GM12891 (cell line): ENCODE measurements around the gene EHMT1.

Experiments used
- DNase-seq: peaks from one replicate; pipeline ENCODE4 v3.0.0; 2011; ENCODE audit warnings: low spot score; ENCODE audit not compliant: insufficient read length
- FAIRE-seq: peaks from 2 replicates; lab custom pipeline; 2011; peaks lifted over from hg19 to GRCh38; lab: Jason Lieb, UNC
- PAX5 ChIP-seq: IDR thresholded peaks from 2 replicates; pipeline ENCODE4 v1.6.1; 2011; ENCODE audit warnings: low read length, moderate library complexity, mild to moderate bottlenecking; ENCODE audit not compliant: insufficient read depth, severe bottlenecking
- POLR2A ChIP-seq: IDR thresholded peaks from 2 replicates; pipeline ENCODE4 v1.6.1; 2011; ENCODE audit warnings: low read depth, low read length, control low read depth
- POLR2AphosphoS5 ChIP-seq: IDR thresholded peaks from 2 replicates; pipeline ENCODE4 v1.6.1; 2011; ENCODE audit warnings: low read depth, low read length, control low read depth
- POU2F2 ChIP-seq: IDR thresholded peaks from 2 replicates; pipeline ENCODE4 v1.6.1; 2011; ENCODE audit warnings: low read depth, mild to moderate bottlenecking, control low read depth, low read length, moderate library complexity
- SPI1 ChIP-seq: IDR thresholded peaks from 2 replicates; pipeline ENCODE4 v1.6.1; 2011; ENCODE audit warnings: low read depth, low read length, control low read depth
- TAF1 ChIP-seq: IDR thresholded peaks from 2 replicates; pipeline ENCODE4 v1.6.1; 2011; ENCODE audit warnings: low read depth, low read length, control low read depth

EHMT1 gene

GRCh38 chr9:137581361-137582285 is 37.2 kb upstream of the EHMT1 start:
- no peak for FAIRE-seq
- no peak for DNase-seq
- no peak for TF ChIP-seq SPI1
- TF ChIP-seq POU2F2: no peak
- TF ChIP-seq POLR2AphosphoS5: no peak
- no peak for TF ChIP-seq TAF1
- TF ChIP-seq PAX5: no peak
- no peak for TF ChIP-seq POLR2A

- FAIRE-seq: no peak
- no peak for TF ChIP-seq POLR2AphosphoS5
- TF ChIP-seq TAF1: no peak
- no peak for TF ChIP-seq SPI1
- no peak for TF ChIP-seq POLR2A
- no peak for TF ChIP-seq POU2F2
- no peak for TF ChIP-seq PAX5
- no peak for DNase-seq
Measured at GRCh38 chr9:137582286-137582860, 36.4 kb upstream of the EHMT1 start.

GRCh38 chr9:137583347-137583746 is 35.5 kb upstream of the EHMT1 start:
- TF ChIP-seq POU2F2: no peak
- no peak for TF ChIP-seq POLR2AphosphoS5
- no peak for TF ChIP-seq TAF1
- no peak for TF ChIP-seq SPI1
- TF ChIP-seq POLR2A: no peak
- FAIRE-seq (no peak), DNase-seq (no peak)

GRCh38 chr9:137583957-137584356 is 34.8 kb upstream of the EHMT1 start:
- no peak for FAIRE-seq
- TF ChIP-seq POLR2A: no peak
- TF ChIP-seq POLR2AphosphoS5: no peak
- TF ChIP-seq TAF1: no peak
- TF ChIP-seq PAX5: no peak
- TF ChIP-seq SPI1: no peak
- no peak for TF ChIP-seq POU2F2
- no peak for DNase-seq

GRCh38 chr9:137586854-137587253 is 32.0 kb upstream of the EHMT1 start:
- DNase-seq (no peak), FAIRE-seq (no peak)
- no peak for TF ChIP-seq PAX5
- TF ChIP-seq SPI1: no peak
- no peak for TF ChIP-seq TAF1
- TF ChIP-seq POLR2A: no peak
- TF ChIP-seq POU2F2: no peak
- TF ChIP-seq POLR2AphosphoS5: no peak

GRCh38 chr9:137588311-137588710 is 30.5 kb upstream of the EHMT1 start:
- DNase-seq (no peak), FAIRE-seq (no peak)
- TF ChIP-seq PAX5 (no peak), POU2F2 (no peak), TAF1 (no peak), POLR2A (no peak), POLR2AphosphoS5 (no peak), SPI1 (no peak)

GRCh38 chr9:137588891-137589290 is 29.9 kb upstream of the EHMT1 start:
- FAIRE-seq (no peak), DNase-seq (no peak)
- TF ChIP-seq TAF1 (no peak), PAX5 (no peak), POLR2A (no peak), POLR2AphosphoS5 (no peak), POU2F2 (no peak), SPI1 (no peak)

GRCh38 chr9:137589441-137590122 is 29.2 kb upstream of the EHMT1 start:
- DNase-seq (peak; percentile 52), FAIRE-seq (peak; percentile 70)
- no peak for TF ChIP-seq SPI1
- TF ChIP-seq POLR2A: no peak

- no peak for TF ChIP-seq PAX5
- FAIRE-seq (no peak), DNase-seq (no peak)
Measured at GRCh38 chr9:137590123-137590468, 28.7 kb upstream of the EHMT1 start.
